GM12864 (cell line): Measurements from ENCODE around the gene NDUFAF4.

Source experiments
- DNase-seq: peaks from one replicate; pipeline ENCODE4 v3.0.0-alpha.2; 2011; ENCODE audit warnings: low read depth
- H3K4me3 ChIP-seq: 2 replicates; pipeline ENCODE4 v1.5.1; 2011; ENCODE audit warnings: mild to moderate bottlenecking, low read depth, low read length, control low read depth
- CTCF ChIP-seq: IDR thresholded peaks from 2 replicates; pipeline ENCODE4 v1.5.1; 2011; ENCODE audit warnings: low read depth, mild to moderate bottlenecking, moderate library complexity, low read length, control low read depth, inconsistent platforms; ENCODE audit errors: missing control alignments

Gene NDUFAF4

GRCh38 chr6:96841345-96841744 lies 56.3 kb downstream of the NDUFAF4 start:
- no peak for DNase-seq
- no peak for TF ChIP-seq CTCF
- no peak overlapping the region for H3K4me3 ChIP-seq
